Limb (tissue), 2 donors: ENCODE results near the gene HOMER2.
"Not testable (repeated sequence)": the region's sequence is repeated elsewhere in the genome, so short reads cannot be mapped to it uniquely, and the experiment has no call there.

ENCODE experiments used
- DNase-seq, 2 donors: peaks; one replicate each; pipeline ENCODE4 v3.0.0-alpha.2; 2016; ENCODE audit errors: extremely low spot score in 2 of 2

Gene HOMER2

GRCh38 chr15:82952158-82953081 lies at the start of gene HOMER2:
HOMER2 (minus strand) TSS chr15:82952720; CDS start chr15:82952535, 185 bp downstream.
- DNase-seq, result peak in 1 of 2 donors; percentile 77

GRCh38 chr15:83000672-83001031 lies 48.1 kb upstream of the HOMER2 start:
- not testable (repeated sequence) for DNase-seq

DNA sequence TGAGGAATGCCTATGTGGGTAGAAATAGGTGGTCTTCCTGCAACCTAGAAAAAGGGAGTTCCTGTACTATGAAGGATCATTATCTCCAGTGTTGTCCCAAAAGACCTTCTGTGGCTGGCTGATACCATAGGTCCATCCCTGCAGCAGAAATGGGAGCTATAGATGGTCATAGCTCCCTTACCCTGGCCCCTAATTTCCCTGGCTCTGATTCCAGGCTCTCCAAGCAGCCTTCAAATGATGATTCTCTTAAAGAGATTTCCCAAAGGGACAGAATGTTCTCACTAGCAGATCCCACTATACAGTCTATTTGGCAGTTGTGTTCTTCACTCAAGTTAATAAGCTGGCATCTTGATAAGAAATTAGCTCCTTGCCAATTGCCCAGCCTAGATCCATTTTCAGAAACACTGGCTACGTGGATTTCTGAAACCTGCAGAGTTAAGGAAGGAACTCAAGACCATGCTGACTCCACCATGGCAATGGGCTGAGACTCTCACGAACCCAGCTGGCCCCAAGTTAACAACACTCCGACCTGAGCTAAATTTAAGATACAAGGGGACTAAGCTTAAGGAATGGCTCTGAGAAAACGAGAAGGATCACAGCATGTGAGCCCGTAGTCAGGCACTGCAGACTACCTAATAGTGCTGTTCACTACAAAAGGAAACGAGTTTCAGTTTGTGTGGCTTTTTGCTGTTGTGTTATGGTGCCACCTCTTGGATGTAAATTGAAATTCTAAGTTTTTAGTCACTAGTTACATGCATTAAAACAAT lies 47.6 kb upstream of the HOMER2 start:
- DNase-seq, result peak; percentile 33 to 51

DNA sequence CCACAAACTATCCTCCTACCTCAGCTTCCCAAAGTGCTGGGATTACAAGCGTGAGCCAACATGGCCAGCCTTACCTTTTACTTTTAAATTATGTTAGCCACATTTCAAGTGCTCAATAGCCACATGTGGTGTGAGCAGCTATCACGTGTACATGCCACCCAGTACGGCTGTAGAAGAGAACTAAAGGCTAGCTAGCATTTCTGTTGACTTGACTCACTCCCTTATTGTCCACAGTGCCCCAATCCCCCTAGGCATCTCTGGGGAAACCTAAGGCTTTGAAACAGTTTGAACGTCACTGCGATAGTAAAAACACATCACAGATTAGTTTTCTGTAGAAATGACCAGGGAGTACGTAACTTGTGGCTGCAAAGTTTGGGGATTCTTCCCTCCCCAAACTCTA lies 46.9 kb upstream of the HOMER2 start:
- DNase-seq, result no peak

GRCh38 chr15:82995938-82996337 lies 43.4 kb upstream of the HOMER2 start:
- DNase-seq, result no peak

DNA sequence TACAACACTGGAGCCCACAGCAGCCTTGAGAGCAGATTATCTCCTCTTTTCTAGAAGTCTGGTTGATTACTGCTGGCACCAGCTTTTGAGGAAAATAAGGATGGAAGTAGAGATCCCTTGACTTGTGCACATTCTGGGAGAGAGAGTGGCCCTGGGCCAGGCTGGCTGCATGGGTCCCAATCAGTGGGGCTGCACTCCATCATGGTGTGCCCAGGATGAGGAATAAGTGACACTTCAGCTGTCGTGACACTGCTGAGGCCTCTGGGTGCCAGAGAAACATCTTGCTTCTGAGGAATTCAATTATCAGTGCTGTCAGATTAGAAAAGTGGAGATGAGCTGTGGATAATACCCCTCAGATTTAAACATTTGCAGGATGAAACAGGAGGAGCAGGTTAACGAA lies 42.6 kb upstream of the HOMER2 start:
- DNase-seq, result no peak

- no peak for DNase-seq
Measured at GRCh38 chr15:82993144-82993543, 40.6 kb upstream of the HOMER2 start.

- DNase-seq, result no peak
Measured at GRCh38 chr15:82992436-82992998, 40.0 kb upstream of the HOMER2 start.

DNA sequence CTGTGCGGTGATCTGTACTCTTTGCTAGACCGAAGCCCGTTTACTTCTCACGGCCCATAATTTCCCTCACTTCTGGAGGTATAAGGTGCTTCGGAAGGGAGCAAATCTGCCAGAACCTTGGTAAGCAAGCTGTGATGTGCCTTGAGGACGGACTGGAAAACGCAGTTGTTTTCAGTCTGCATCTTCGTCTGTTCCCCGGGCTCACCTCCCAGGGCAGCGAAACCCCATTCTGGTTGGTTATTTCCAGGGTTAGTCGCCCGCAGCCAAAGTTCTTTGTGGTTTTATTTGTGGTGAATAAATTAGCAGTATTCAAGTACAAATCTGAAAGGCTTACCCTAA lies 33.9 kb upstream of the HOMER2 start:
- DNase-seq, result no peak

- DNase-seq, result peak; percentile 93 to 96
Measured at GRCh38 chr15:82985688-82986441, 33.3 kb upstream of the HOMER2 start, which contains the start of gene RAMAC. RAMAC (plus strand) TSS chr15:82986210; CDS start chr15:82989019, 2,809 bp downstream.

GRCh38 chr15:82980981-82981380 lies 28.5 kb upstream of the HOMER2 start:
- no peak for DNase-seq

GRCh38 chr15:82979726-82980125 lies 27.2 kb upstream of the HOMER2 start:
- no peak for DNase-seq

- DNase-seq, result no peak
Measured at GRCh38 chr15:82978438-82978837, 25.9 kb upstream of the HOMER2 start.

DNA sequence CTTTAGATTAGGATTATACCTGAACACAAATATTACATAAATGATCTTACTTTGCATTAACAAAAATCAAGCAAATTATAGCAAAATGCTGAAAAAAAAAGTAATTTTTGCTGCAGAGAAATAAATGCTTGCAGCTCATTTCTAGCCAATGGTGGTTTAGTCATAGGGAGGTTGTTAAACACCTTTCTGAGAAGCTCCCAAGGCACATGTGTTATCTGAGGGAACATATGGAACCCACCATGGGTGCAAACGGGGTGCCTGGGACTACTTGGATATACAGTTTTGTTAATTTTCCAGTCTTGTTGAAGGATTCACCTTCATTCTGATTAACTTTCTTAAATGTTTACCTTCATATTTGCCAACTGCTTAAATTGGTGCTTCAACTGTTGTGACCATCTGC lies 24.6 kb upstream of the HOMER2 start:
- DNase-seq, result no peak

DNA sequence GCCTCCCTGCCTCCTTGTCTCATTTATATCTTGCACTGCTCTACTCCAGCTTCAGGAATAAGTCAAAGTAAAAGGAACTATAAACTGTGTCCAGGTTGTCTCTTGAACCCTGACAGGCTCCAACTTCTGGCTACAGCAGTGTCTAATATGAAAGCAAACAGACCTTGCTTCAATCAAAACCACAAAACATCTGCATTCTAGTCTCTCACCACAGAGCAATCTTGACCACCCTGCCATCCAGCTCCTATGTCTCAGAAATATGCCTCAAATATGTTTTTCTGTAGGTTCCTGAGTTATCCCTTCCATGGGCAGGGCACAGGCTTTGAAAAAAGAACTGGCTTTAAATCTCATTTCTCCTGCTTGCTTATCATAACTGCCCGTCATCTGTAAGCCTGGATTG lies 20.5 kb upstream of the HOMER2 start:
- DNase-seq, result no peak

DNA sequence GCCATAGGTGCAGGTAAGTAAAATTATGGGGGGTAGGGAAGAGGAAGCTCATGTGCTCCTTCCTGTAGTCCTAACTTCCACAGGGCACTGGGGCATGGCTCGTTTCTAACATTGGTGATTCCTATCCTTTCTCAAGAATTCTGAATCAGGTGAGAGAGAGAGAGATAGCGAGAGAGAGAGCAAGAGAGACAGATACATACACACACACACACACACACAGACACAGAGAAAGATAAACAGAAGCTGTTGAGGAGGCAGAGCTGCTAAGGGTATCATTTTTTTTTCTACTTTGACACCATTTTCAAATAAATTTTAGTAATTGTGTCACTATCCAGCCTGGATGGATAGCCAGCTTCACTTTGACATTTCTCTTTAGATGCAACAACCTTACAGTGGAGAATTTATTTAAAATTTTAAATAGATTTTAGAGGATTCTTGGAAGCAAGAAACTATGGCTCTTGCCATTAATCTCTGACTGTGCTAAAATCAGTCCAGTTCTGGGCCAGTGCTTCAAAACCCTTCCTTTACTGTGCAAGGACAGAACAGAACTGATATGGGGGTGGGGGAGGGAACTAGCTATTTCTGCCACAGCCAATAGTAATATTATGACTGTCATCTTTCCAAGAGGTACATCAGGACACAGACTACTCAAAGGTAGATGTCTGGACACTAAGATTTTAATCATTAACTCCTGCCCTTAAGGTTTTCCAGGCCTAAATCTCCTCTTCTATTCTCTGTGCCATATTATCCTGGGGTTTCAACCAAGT lies 18.9 kb upstream of the HOMER2 start:
- DNase-seq, result no peak

DNA sequence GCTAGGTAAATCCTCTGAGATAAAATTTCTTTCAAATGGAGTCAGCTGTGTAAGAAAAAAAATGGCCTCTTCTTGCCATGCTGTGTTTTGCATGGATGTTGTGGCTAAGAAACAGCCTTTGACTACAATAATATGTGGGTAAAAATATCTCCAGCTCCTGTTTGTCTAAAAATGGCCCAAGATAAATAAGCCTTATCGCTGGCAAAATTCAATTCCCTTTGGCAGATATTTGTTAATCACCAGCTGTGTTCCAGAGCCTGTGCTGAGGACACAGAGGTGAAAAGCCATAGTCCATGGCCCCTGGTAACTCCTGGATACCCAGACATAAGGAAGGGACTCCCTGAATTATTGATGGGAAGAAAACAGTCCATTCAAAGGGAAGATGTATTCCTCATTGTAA lies 18.2 kb upstream of the HOMER2 start:
- DNase-seq, result no peak

GRCh38 chr15:82970078-82970686 lies 17.7 kb upstream of the HOMER2 start:
- no peak for DNase-seq

GRCh38 chr15:82969353-82969752 lies 16.8 kb upstream of the HOMER2 start:
- DNase-seq, result no peak

DNA sequence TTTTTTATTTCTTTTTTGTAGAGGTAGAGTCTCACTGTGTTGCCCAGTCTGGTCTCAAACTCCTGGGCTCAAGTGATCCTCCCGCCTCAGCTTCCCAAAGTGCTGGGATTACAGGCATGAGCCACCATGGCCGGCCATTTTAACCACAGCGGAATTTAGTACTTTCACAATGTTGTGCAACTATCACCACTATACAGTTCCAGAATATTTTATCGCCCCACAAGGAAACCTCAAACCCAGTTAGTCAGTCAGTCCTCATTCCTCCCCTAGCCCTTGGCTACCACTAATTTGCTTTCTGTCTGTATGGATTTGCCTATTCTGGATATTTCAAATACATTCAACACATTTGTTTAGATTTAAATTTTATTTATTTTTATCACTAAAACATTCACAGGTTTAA lies 15.5 kb upstream of the HOMER2 start:
- no peak for DNase-seq
